ENCODE data around the gene HIP1. TPM values are rescaled to one million over a fixed set of nuclear protein-coding genes. Genes with fewer than 3 reads are reported as not detected.
"Not testable (repeated sequence)": the region's sequence is repeated elsewhere in the genome, so short reads cannot be mapped to it uniquely, and the experiment has no call there.

Gene HIP1
- total RNA-seq: 50.1 TPM
- 11.2 TPM for polyA plus RNA-seq (ENCODE audit: insufficient read depth, low read depth, low replicate concordance)
- long read RNA-seq, donor 1: 0 reads
- long read RNA-seq, donor 2, full-length matches to known transcripts: 1 of 1 reads
- long read RNA-seq, donor 2, partial matches to known transcripts: 0 of 1 reads
- long read RNA-seq, donor 2, other reads (novel, unspliced or antisense): 0 of 1 reads
- long read RNA-seq, donor 3, full-length matches to known transcripts: 1 of 1 reads
- long read RNA-seq, donor 3, partial matches to known transcripts: 0 of 1 reads
- long read RNA-seq, donor 3, other reads (novel, unspliced or antisense): 0 of 1 reads
- long read RNA-seq, donor 4, partial matches to known transcripts: 9 of 10 reads
- long read RNA-seq, donor 4, other reads (novel, unspliced or antisense): 0 of 10 reads
- long read RNA-seq, donor 5: 0 reads
- long read RNA-seq, donor 6, partial matches to known transcripts: 0 of 1 reads
- long read RNA-seq, donor 6, other reads (novel, unspliced or antisense): 0 of 1 reads
- long read RNA-seq, donor 7, full-length matches to known transcripts: 4 of 35 reads
- long read RNA-seq, donor 7, partial matches to known transcripts: 3 of 35 reads
- long read RNA-seq, donor 7, other reads (novel, unspliced or antisense): 28 of 35 reads
- long read RNA-seq, donor 8: 0 reads
- long read RNA-seq, donor 9, partial matches to known transcripts: 0 of 2 reads
- long read RNA-seq, donor 9, other reads (novel, unspliced or antisense): 0 of 2 reads
- long read RNA-seq, donor 10: 0 reads

DNA sequence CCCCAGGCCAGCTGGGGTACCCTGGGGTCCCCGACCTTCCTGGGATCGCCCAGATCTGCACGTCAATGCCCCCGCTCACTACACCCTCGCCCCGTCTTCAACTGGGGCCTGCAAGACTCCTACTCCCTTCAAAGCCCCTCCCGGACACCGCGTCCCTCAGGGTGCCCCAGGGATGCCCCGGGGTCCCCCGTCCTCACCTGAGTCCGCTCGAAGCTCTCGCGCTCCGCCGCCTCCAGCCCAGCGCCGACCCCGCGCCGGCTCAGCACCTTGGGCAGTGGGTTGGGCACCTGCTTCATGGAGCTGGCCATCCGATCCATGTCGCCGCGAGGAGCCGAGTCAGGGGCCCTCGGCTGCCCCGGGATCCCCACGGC, at the start of gene HIP1:
HIP1 (minus strand) TSS at position 338 of the 371 bp plus-strand sequence; CDS start at position 317, 21 bp downstream.
- Histone ChIP-seq H3K4me1 (ENCODE audit: control insufficient read depth in 2 of 3, insufficient read depth in 2 of 3, low read depth in 1 of 3, low read length in 3 of 3) (peaks cover 0 to 23% (median 13%) of the 10 kb centered on the region in 3 donors), H3K36me3 (ENCODE audit: control insufficient read depth in 2 of 3, insufficient read depth in 3 of 3, low read length in 3 of 3) (no peaks in the 10 kb centered on the region), H3K27me3 (ENCODE audit: control insufficient read depth, insufficient read depth, low read length) (no peaks in the 10 kb centered on the region), H3K4me3 (ENCODE audit: low read length in 3 of 3) (peak within 1 kb of the TSS; percentile 68 to 88 (median 77)), H3K9me3 (ENCODE audit: control insufficient read depth in 2 of 3, insufficient read depth in 1 of 3, low read length in 3 of 3) (no peaks in the 10 kb centered on the region), H3K9ac (ENCODE audit: low read length in 3 of 3) (peak within 1 kb of the TSS; percentile 43 to 94 (median 85)), H3K27ac (ENCODE audit: low read depth in 2 of 2, low read length in 2 of 2) (peak within 1 kb of the TSS; percentile 88 to 96)
- TF ChIP-seq, protein P1, sequence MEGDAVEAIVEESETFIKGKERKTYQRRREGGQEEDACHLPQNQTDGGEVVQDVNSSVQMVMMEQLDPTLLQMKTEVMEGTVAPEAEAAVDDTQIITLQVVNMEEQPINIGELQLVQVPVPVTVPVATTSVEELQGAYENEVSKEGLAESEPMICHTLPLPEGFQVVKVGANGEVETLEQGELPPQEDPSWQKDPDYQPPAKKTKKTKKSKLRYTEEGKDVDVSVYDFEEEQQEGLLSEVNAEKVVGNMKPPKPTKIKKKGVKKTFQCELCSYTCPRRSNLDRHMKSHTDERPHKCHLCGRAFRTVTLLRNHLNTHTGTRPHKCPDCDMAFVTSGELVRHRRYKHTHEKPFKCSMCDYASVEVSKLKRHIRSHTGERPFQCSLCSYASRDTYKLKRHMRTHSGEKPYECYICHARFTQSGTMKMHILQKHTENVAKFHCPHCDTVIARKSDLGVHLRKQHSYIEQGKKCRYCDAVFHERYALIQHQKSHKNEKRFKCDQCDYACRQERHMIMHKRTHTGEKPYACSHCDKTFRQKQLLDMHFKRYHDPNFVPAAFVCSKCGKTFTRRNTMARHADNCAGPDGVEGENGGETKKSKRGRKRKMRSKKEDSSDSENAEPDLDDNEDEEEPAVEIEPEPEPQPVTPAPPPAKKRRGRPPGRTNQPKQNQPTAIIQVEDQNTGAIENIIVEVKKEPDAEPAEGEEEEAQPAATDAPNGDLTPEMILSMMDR (IDR thresholded peaks at IDR 0.05; ENCODE audit: borderline replicate concordance, extremely low read depth, insufficient read depth): no peak
- no peak for FAIRE-seq
- no peak for DNase-seq
- intact Hi-C loops (cut with DNase I): no loop called here

DNA sequence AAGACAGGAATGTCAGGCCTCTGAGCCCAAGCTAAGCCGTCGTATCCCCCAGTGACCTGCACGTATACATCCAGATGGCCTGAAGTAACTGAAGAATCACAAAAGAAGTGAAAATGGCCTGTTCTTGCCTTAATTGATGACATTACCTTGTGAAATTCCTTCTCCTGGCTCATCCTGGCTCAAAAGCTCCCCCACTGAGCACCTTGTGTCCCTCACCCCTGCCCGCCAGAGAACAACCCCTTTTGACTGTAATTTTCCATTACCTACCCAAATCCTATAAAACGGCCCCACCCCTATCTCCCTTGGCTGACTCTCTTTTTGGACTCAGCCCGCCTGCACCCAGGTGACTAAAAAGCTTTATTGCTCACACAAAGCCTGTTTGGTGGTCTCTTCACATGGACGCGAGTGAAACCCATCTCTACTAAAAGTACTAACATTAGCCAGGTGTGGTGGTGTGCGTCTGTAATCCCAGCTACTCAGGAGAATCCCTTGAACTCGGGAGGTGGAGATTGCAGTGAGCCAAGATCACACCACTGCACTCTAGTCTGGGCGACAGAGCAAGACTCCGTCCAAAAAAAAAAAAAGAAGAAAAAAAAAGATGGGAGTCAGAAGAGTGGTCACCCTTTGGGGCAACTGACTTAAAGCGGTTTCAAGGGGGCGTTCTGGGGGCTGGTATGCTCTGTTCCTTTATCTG, 49.6 kb upstream of the HIP1 start:
- DNase-seq; H3K9me3 ChIP-seq (ENCODE audit: control insufficient read depth in 2 of 3, insufficient read depth in 1 of 3, low read length in 3 of 3); H3K4me3 ChIP-seq (ENCODE audit: low read length in 3 of 3); FAIRE-seq; intact Hi-C loops (cut with DNase I); H3K27me3 ChIP-seq (ENCODE audit: control insufficient read depth, insufficient read depth, low read length); H3K9ac ChIP-seq (ENCODE audit: low read length in 3 of 3); H3K4me1 ChIP-seq (ENCODE audit: control insufficient read depth in 2 of 3, insufficient read depth in 2 of 3, low read depth in 1 of 3, low read length in 3 of 3); H3K36me3 ChIP-seq (ENCODE audit: control insufficient read depth in 2 of 3, insufficient read depth in 3 of 3, low read length in 3 of 3); H3K27ac ChIP-seq (ENCODE audit: low read depth in 2 of 2, low read length in 2 of 2): not testable (repeated sequence)

DNA sequence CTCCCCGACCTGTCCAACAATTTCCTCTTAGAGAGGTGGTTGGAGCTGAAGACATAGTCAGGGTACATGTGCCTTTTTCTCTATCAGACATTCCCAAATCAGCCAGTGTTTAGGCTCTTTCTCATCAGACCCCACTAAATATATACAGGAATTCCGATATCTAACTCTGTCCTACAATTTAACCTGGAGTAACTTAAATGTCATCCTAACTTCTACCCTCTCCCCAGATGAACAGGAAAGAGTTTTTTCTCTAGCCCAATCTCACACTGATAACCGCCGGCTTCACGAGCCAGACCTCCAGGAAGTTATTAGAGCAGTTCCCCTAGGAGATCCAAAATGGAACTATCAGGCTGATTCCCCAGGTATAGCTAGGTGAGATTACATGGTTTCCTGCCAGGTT, 44.3 kb upstream of the HIP1 start:
- H3K9me3 ChIP-seq (ENCODE audit: control insufficient read depth in 2 of 3, insufficient read depth in 1 of 3, low read length in 3 of 3); H3K27me3 ChIP-seq (ENCODE audit: control insufficient read depth, insufficient read depth, low read length); H3K4me3 ChIP-seq (ENCODE audit: low read length in 3 of 3); DNase-seq; FAIRE-seq; H3K36me3 ChIP-seq (ENCODE audit: control insufficient read depth in 2 of 3, insufficient read depth in 3 of 3, low read length in 3 of 3); H3K9ac ChIP-seq (ENCODE audit: low read length in 3 of 3); H3K4me1 ChIP-seq (ENCODE audit: control insufficient read depth in 2 of 3, insufficient read depth in 2 of 3, low read depth in 1 of 3, low read length in 3 of 3); intact Hi-C loops (cut with DNase I); H3K27ac ChIP-seq (ENCODE audit: low read depth in 2 of 2, low read length in 2 of 2): not testable (repeated sequence)

DNA sequence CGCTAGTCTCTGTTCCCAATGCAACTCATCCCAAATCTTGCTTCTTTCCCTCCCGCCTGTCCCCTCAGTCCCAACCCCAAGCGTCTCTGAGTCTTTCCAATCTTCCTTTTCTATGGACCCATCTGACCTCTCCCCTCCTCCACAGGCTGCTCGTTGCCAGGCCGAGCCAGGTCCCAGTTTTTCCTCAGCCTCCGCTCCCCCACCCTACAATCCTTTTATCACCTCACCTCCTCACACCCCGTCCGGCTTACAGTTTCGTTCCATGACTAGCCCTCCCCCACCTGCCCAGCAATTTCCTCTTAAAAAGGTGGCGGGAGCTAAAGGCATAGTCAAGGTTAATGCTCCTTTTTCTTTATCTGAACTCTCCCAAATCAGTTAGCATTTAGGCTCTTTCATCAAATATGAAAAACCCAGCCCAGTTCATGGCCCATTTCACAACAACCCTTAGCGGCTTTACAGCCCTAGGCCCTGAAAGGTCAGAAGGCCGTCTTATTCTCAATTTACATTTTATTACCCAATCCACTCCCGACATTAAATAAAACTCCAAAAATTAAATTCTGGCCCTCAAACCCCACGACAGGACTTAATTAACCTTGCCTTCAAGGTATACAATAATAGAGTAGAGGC, 42.0 kb upstream of the HIP1 start:
- H3K27ac ChIP-seq (ENCODE audit: low read depth in 2 of 2, low read length in 2 of 2); H3K4me3 ChIP-seq (ENCODE audit: low read length in 3 of 3); H3K27me3 ChIP-seq (ENCODE audit: control insufficient read depth, insufficient read depth, low read length); H3K9me3 ChIP-seq (ENCODE audit: control insufficient read depth in 2 of 3, insufficient read depth in 1 of 3, low read length in 3 of 3); H3K36me3 ChIP-seq (ENCODE audit: control insufficient read depth in 2 of 3, insufficient read depth in 3 of 3, low read length in 3 of 3); FAIRE-seq; H3K9ac ChIP-seq (ENCODE audit: low read length in 3 of 3); intact Hi-C loops (cut with DNase I); DNase-seq; H3K4me1 ChIP-seq (ENCODE audit: control insufficient read depth in 2 of 3, insufficient read depth in 2 of 3, low read depth in 1 of 3, low read length in 3 of 3): not testable (repeated sequence)

DNA sequence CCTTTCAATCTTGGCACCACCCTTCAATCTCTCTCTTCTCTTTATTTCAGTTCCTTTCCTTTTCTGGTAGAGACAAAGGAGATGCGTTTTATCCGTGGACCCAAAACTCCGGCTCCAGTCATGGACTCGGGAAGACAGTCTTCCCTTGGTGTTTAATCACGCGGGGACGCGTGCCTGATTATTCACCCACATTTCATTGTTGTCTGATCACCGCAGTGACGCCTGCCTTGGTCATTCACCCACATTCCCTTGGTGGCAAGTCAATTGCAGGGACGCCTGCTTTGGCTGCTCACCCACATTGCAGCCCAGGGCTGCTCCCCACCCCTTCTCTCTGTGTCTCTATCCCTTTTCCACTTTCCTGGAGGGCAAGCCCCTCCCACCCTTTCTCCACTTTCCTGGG, 40.8 kb upstream of the HIP1 start:
- FAIRE-seq; H3K27me3 ChIP-seq (ENCODE audit: control insufficient read depth, insufficient read depth, low read length); H3K27ac ChIP-seq (ENCODE audit: low read depth in 2 of 2, low read length in 2 of 2); H3K36me3 ChIP-seq (ENCODE audit: control insufficient read depth in 2 of 3, insufficient read depth in 3 of 3, low read length in 3 of 3); intact Hi-C loops (cut with DNase I); H3K4me3 ChIP-seq (ENCODE audit: low read length in 3 of 3); H3K9ac ChIP-seq (ENCODE audit: low read length in 3 of 3); DNase-seq; H3K4me1 ChIP-seq (ENCODE audit: control insufficient read depth in 2 of 3, insufficient read depth in 2 of 3, low read depth in 1 of 3, low read length in 3 of 3); H3K9me3 ChIP-seq (ENCODE audit: control insufficient read depth in 2 of 3, insufficient read depth in 1 of 3, low read length in 3 of 3): not testable (repeated sequence)

DNA sequence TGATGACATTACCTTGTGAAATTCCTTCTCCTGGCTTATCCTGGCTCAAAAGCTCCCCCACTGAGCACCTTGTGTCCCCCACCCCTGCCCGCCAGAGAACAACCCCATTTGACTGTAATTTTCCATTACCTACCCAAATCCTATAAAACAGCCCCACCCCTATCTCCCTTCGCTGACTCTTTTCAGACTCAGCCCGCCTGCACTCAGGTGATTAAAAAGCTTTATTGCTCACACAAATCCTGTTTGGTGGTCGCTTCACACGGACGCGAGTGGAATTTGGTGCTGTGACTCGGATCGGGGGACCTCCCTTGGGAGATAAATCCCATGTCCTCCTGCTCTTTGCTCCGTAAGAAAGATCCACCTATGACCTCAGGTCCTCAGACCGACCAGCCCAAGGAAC, 40.3 kb upstream of the HIP1 start:
- H3K4me1 ChIP-seq (ENCODE audit: control insufficient read depth in 2 of 3, insufficient read depth in 2 of 3, low read depth in 1 of 3, low read length in 3 of 3); H3K9ac ChIP-seq (ENCODE audit: low read length in 3 of 3); H3K36me3 ChIP-seq (ENCODE audit: control insufficient read depth in 2 of 3, insufficient read depth in 3 of 3, low read length in 3 of 3); DNase-seq; FAIRE-seq; H3K9me3 ChIP-seq (ENCODE audit: control insufficient read depth in 2 of 3, insufficient read depth in 1 of 3, low read length in 3 of 3); H3K27ac ChIP-seq (ENCODE audit: low read depth in 2 of 2, low read length in 2 of 2); intact Hi-C loops (cut with DNase I); H3K27me3 ChIP-seq (ENCODE audit: control insufficient read depth, insufficient read depth, low read length); H3K4me3 ChIP-seq (ENCODE audit: low read length in 3 of 3): not testable (repeated sequence)

Data from kidney (tissue), 22 donors.